Left ventricle myocardium inferior (tissue), 1 donor: ENCODE results near the gene PPP1R3G. TPM values are rescaled to one million over a fixed set of nuclear protein-coding genes. Genes with fewer than 3 reads are reported as not detected.

Experiments used
- DNase-seq: peaks from one replicate; pipeline ENCODE4 v3.0.0-alpha.2; 2020
- H3K27ac ChIP-seq: fragments of 200-600 bp; replicated peaks from 2 replicates; pipeline ENCODE4 v1.8.0; 2021
- H3K27me3 ChIP-seq: fragments of 200-600 bp; 2 replicates; pipeline ENCODE4 v1.8.0; 2021; ENCODE audit warnings: low read depth
- H3K36me3 ChIP-seq: fragments of 200-600 bp; 2 replicates; pipeline ENCODE4 v1.8.0; 2021
- H3K4me1 ChIP-seq: fragments of 200-600 bp; 2 replicates; pipeline ENCODE4 v1.8.0; 2021
- H3K4me3 ChIP-seq: fragments of 200-600 bp; 2 replicates; pipeline ENCODE4 v1.8.0; 2021; ENCODE audit warnings: mild to moderate bottlenecking, moderate library complexity
- H3K9me3 ChIP-seq: fragments of 200-600 bp; replicated peaks from 2 replicates; pipeline ENCODE4 v1.8.0; 2021
- CTCF ChIP-seq: fragments of 200-600 bp; IDR thresholded peaks from 2 replicates; pipeline ENCODE4 v1.8.0; 2021; ENCODE audit warnings: antibody characterized with exemption, mild to moderate bottlenecking, borderline replicate concordance
- intact Hi-C: fragments of 100-400 bp; cut with micrococcal nuclease; formaldehyde crosslinking; loops from one replicate; pipeline ENCODE4 v1.11.0; 2022
- total RNA-seq: library from RNA; stranded (reverse); fragmentation: NEBNext Ultra II Directional; extraction: Animal tissue kit (Norgen Biotek cat#: 25700); gene quantifications from one replicate; pipeline ENCODE4 v1.2.1, GENCODE V29; 2021
- donor health status: DM: no; HTN: yes; CAD: no; lungs with severe emphysema.

The PPP1R3G gene
- total RNA-seq, 1 donor from 2014 or later: 11.1 TPM

- no peak for TF ChIP-seq CTCF
- Histone ChIP-seq H3K4me1 (peaks cover 33% of the 10 kb centered on the region), H3K4me3 (no peak overlapping the region), H3K27ac (no peak overlapping the region), H3K9me3 (no peaks in the 10 kb centered on the region), H3K27me3 (no peaks in the 10 kb centered on the region), H3K36me3 (no peaks in the 10 kb centered on the region)
- no peak for DNase-seq
- intact Hi-C loops: no loop called here
Observed at GRCh38 chr6:5123296-5124143, 38.4 kb downstream of the PPP1R3G start.

- DNase-seq: no peak
- intact Hi-C loops: no loop called here
- TF ChIP-seq CTCF: no peak
- Histone ChIP-seq H3K27me3 (no peaks in the 10 kb centered on the region), H3K9me3 (no peaks in the 10 kb centered on the region), H3K4me3 (no peak overlapping the region), H3K27ac (no peak overlapping the region), H3K4me1 (peaks cover 33% of the 10 kb centered on the region), H3K36me3 (no peaks in the 10 kb centered on the region)
Observed at GRCh38 chr6:5124526-5124925, 39.4 kb downstream of the PPP1R3G start.

- DNase-seq: no peak
- Histone ChIP-seq H3K4me1 (peaks cover 39% of the 10 kb centered on the region), H3K36me3 (no peaks in the 10 kb centered on the region), H3K4me3 (no peak overlapping the region), H3K27ac (no peak overlapping the region), H3K27me3 (no peaks in the 10 kb centered on the region), H3K9me3 (no peaks in the 10 kb centered on the region)
- intact Hi-C loops: no loop called here
- no peak for TF ChIP-seq CTCF
Observed at GRCh38 chr6:5125152-5126006, 40.2 kb downstream of the PPP1R3G start.

GRCh38 chr6:5126214-5126613 is 41.1 kb downstream of the PPP1R3G start:
- no peak for DNase-seq
- no peak overlapping the region for H3K27ac ChIP-seq
- no peak overlapping the region for H3K4me3 ChIP-seq
- no peaks in the 10 kb centered on the region for H3K27me3 ChIP-seq
- H3K9me3 ChIP-seq: no peaks in the 10 kb centered on the region
- H3K36me3 ChIP-seq: no peaks in the 10 kb centered on the region
- intact Hi-C loops: no loop called here
- TF ChIP-seq CTCF: no peak
- peaks cover 40% of the 10 kb centered on the region for H3K4me1 ChIP-seq

- Histone ChIP-seq H3K4me1 (peaks cover 41% of the 10 kb centered on the region), H3K36me3 (no peaks in the 10 kb centered on the region), H3K4me3 (no peak overlapping the region), H3K27me3 (no peaks in the 10 kb centered on the region), H3K9me3 (no peaks in the 10 kb centered on the region), H3K27ac (no peak overlapping the region)
- intact Hi-C loops: no loop called here
- DNase-seq: no peak
- TF ChIP-seq CTCF: no peak
Observed at GRCh38 chr6:5127106-5127687, 42.1 kb downstream of the PPP1R3G start.
